PC-3 (cell line): Measurements from ENCODE around the gene MAP1S. TPM values are rescaled to one million over a fixed set of nuclear protein-coding genes. Genes with fewer than 3 reads are reported as not detected.

ENCODE experiments used
- ATAC-seq: fragments of 200-7000 bp; cut with Tn5 transposase; 2 replicates; pipeline ENCODE4 v1.9.1; 2020; ENCODE audit warnings: mild to moderate bottlenecking, moderate library complexity
- BruUV-seq: library from RNA; stranded (reverse); fragments of 400-500 nt; replicated peaks from 2 replicates; lab custom pipeline; 2021; lab: Mats Ljungman, UMichigan
- CTCF ChIA-PET: fragments of 300-600 bp; sonication (Branson Sonifier 250); formaldehyde crosslinking; loops from one replicate; lab custom pipeline; 2022; ENCODE audit warnings: antibody characterized with exemption; lab: Charles Lee
- POLR2A ChIA-PET: fragments of 300-600 bp; sonication (Branson Sonifier 250); formaldehyde crosslinking; loops from one replicate; lab custom pipeline; 2022; ENCODE audit warnings: antibody characterized with exemption; ENCODE audit not compliant: unreplicated experiment; lab: Charles Lee
- DNase-seq: peaks from one replicate; pipeline ENCODE4 v3.0.0-alpha.2; 2015
- H2AFZ ChIP-seq: fragments of 300-600 bp; sonication (generic); 2 replicates; pipeline ENCODE4 v1.6.0; 2016; ENCODE audit warnings: antibody characterized with exemption, low read length
- H3F3A ChIP-seq: fragments of 300-600 bp; sonication (generic); one replicate; pipeline ENCODE4 v1.6.0; 2017; ENCODE audit warnings: antibody characterized with exemption, low read length, control low read depth, mild to moderate bottlenecking; ENCODE audit not compliant: unreplicated experiment
- H3K27ac ChIP-seq: fragments of 300-600 bp; sonication (generic); 2 replicates; pipeline ENCODE4 v1.5.1; 2016; ENCODE audit warnings: mild to moderate bottlenecking, low read length
- H3K27me3 ChIP-seq: fragments of 300-600 bp; sonication (generic); 2 replicates; pipeline ENCODE4 v1.6.1; 2016; ENCODE audit warnings: low read length, mixed read lengths
- H3K36me3 ChIP-seq: fragments of 300-600 bp; sonication (generic); 2 replicates; pipeline ENCODE4 v1.6.1; 2016; ENCODE audit warnings: low read depth, mixed run types, low read length, mixed read lengths
- H3K4me1 ChIP-seq: fragments of 300-600 bp; sonication (generic); 2 replicates; pipeline ENCODE4 v1.5.1; 2016; ENCODE audit warnings: low read length; ENCODE audit not compliant: insufficient read depth
- H3K4me2 ChIP-seq: fragments of 300-600 bp; sonication (generic); 2 replicates; pipeline ENCODE4 v1.6.0; 2016; ENCODE audit warnings: low read length
- H3K4me3 ChIP-seq: fragments of 300-600 bp; sonication (generic); 2 replicates; pipeline ENCODE4 v1.5.1; 2016; ENCODE audit warnings: mild to moderate bottlenecking, low read length, mixed read lengths
- H3K79me2 ChIP-seq: fragments of 300-600 bp; sonication (generic); 2 replicates; pipeline ENCODE4 v1.6.1; 2017; ENCODE audit warnings: low read length, mixed read lengths
- H3K9ac ChIP-seq: fragments of 300-600 bp; sonication (generic); 2 replicates; pipeline ENCODE4 v1.6.0; 2016; ENCODE audit warnings: mild to moderate bottlenecking, low read length
- H3K9me2 ChIP-seq: fragments of 300-600 bp; sonication (generic); replicated peaks from 2 replicates; pipeline ENCODE4 v1.6.1; 2016; ENCODE audit warnings: mixed run types, low read length, mixed read lengths
- H3K9me3 ChIP-seq: fragments of 300-600 bp; sonication (generic); 2 replicates; pipeline ENCODE4 v1.6.1; 2016; ENCODE audit warnings: low read length, mixed read lengths
- H4K20me1 ChIP-seq: fragments of 300-600 bp; sonication (generic); 2 replicates; pipeline ENCODE4 v1.6.1; 2016; ENCODE audit warnings: low read length, mixed read lengths
- EZH2 ChIP-seq: fragments of 300-600 bp; sonication (generic); IDR thresholded peaks from one replicate; pipeline ENCODE4 v1.6.1; 2017; ENCODE audit warnings: antibody characterized with exemption, mild to moderate bottlenecking, low read length; ENCODE audit not compliant: unreplicated experiment
- EZH2phosphoT487 ChIP-seq: fragments of 300-600 bp; sonication (generic); IDR thresholded peaks from 2 replicates; pipeline ENCODE4 v1.6.1; 2018; ENCODE audit warnings: mild to moderate bottlenecking, antibody characterized with exemption, low read length, borderline replicate concordance
- intact Hi-C: fragments of 100-400 bp; cut with micrococcal nuclease; formaldehyde crosslinking; loops from 2 replicates; pipeline ENCODE4 v1.9.0; 2023
- total RNA-seq: library from RNA; depleted of rRNA; stranded (reverse); fragments of >200 nt; gene quantifications from 2 replicates; pipeline ENCODE4 v1.2.3, GENCODE V29; 2014
- TF ChIP-seq, protein P1 (sequence below): fragments of 300-600 bp; sonication (generic); conservative IDR thresholded peaks from 2 replicates; pipeline ENCODE4 v1.5.1; 2017; ENCODE audit warnings: antibody characterized with exemption, low read depth, mild to moderate bottlenecking, low read length

Gene MAP1S
- total RNA-seq, 1 experiment from 2014 or later = 25.4 TPM

DNA sequence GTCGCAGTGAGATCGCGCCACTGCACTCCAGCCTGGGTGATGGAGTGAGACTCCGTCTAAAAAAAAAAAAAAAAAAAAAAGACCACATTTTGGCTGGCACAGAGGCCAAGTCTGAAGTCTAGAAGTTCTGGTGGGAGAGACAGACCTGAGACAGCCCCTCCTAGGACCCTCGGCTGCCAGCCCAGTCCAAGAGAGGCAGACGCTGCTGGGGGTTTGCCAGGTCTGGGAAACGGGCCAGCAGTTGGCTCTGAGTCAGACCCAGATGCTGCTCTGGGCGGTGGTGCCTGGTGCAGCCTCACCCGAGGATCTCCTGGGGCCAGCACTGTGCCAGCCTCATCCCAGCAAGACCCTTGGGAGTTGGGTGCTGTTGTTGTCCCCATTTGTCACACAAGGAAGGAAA lies 37.8 kb downstream of the MAP1S start:
- Histone ChIP-seq H3K36me3 (no peaks in the 10 kb centered on the region), H3K4me1 (peaks cover 3% of the 10 kb centered on the region; the same call in 1 of the 2 replicates), H3K9me3 (no peaks in the 10 kb centered on the region), H3K9ac (no peak overlapping the region), H3F3A (no peaks in the 10 kb centered on the region), H3K4me2 (no peak overlapping the region), H2AFZ (no peak overlapping the region), H3K27me3 (no peaks in the 10 kb centered on the region), H3K4me3 (no peak overlapping the region), H3K27ac (no peak overlapping the region), H4K20me1 (no peaks in the 10 kb centered on the region), H3K79me2 (no peaks in the 10 kb centered on the region), H3K9me2 (no peaks in the 10 kb centered on the region)
- ATAC-seq (peak; percentile 82), DNase-seq (peak; percentile 79)
- TF ChIP-seq, protein P1, sequence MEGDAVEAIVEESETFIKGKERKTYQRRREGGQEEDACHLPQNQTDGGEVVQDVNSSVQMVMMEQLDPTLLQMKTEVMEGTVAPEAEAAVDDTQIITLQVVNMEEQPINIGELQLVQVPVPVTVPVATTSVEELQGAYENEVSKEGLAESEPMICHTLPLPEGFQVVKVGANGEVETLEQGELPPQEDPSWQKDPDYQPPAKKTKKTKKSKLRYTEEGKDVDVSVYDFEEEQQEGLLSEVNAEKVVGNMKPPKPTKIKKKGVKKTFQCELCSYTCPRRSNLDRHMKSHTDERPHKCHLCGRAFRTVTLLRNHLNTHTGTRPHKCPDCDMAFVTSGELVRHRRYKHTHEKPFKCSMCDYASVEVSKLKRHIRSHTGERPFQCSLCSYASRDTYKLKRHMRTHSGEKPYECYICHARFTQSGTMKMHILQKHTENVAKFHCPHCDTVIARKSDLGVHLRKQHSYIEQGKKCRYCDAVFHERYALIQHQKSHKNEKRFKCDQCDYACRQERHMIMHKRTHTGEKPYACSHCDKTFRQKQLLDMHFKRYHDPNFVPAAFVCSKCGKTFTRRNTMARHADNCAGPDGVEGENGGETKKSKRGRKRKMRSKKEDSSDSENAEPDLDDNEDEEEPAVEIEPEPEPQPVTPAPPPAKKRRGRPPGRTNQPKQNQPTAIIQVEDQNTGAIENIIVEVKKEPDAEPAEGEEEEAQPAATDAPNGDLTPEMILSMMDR = no peak
- TF ChIP-seq EZH2phosphoT487 (no peak), EZH2 (no peak)
- ChIA-PET POLR2A (no interaction called here), CTCF (no interaction called here)
- intact Hi-C loops = no loop called here
- no TSS peak for BruUV-seq

DNA sequence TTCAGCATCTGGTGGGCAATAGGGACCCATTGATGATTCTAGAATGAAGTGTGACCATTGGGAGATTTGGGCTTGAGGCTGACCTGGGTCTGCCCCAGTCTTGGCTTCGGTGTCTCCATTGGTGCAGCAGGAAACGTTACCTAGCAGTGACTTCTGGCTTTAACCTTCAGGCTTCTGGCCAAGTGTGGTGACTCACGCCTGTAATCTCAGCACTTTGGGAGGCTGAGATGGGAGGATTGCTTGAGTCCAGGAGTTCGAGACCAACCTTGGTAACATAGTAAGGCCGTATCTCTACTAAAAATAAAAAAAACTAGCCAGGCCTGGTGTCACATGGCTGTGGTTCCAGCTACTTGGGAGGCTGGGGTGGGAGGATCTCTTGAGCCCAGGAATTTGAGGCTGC lies 39.2 kb downstream of the MAP1S start:
- no peaks in the 10 kb centered on the region for H3K36me3 ChIP-seq
- intact Hi-C loops = no loop called here
- H3K9ac ChIP-seq = no peak overlapping the region
- H3K79me2 ChIP-seq = no peaks in the 10 kb centered on the region
- ChIA-PET POLR2A (no interaction called here), CTCF (no interaction called here)
- peaks cover 3% of the 10 kb centered on the region; the same call in 1 of the 2 replicates for H3K4me1 ChIP-seq
- H4K20me1 ChIP-seq = no peaks in the 10 kb centered on the region
- H3K9me3 ChIP-seq = no peaks in the 10 kb centered on the region
- ATAC-seq (no peak), DNase-seq (no peak)
- TF ChIP-seq, protein P1 = no peak
- no peak for TF ChIP-seq EZH2phosphoT487
- no peak for TF ChIP-seq EZH2
- no peaks in the 10 kb centered on the region for H3K27me3 ChIP-seq
- H3K9me2 ChIP-seq = no peaks in the 10 kb centered on the region
- H2AFZ ChIP-seq = no peak overlapping the region
- H3F3A ChIP-seq = no peaks in the 10 kb centered on the region
- no TSS peak for BruUV-seq
- H3K27ac ChIP-seq = no peak overlapping the region
- no peak overlapping the region for H3K4me3 ChIP-seq
- no peak overlapping the region for H3K4me2 ChIP-seq

DNA sequence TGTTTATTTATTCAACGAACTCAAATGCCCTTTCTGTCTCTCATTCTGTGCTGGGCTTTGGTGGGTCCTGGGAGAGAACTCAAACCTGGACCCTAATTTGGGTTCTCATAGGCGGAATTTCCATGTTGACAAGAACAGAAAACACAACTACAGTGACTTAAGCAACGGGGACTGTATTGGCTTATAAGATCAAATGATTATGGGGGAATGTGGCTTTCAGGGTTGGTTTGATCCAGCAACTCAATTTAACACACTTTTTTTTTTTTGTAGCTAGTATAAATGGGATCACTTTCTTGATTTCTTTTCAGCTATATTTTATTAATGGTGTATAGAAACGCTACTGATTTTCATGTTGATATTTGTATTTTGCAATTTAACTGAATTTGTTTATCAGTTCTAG lies 41.9 kb downstream of the MAP1S start:
- H3K79me2 ChIP-seq = no peaks in the 10 kb centered on the region
- no TSS peak for BruUV-seq
- H4K20me1 ChIP-seq = no peaks in the 10 kb centered on the region
- no peaks in the 10 kb centered on the region for H3K9me3 ChIP-seq
- ATAC-seq (no peak), DNase-seq (no peak)
- H3K36me3 ChIP-seq = no peaks in the 10 kb centered on the region
- H3K27ac ChIP-seq = no peak overlapping the region
- H3K9me2 ChIP-seq = no peaks in the 10 kb centered on the region
- H3K9ac ChIP-seq = no peak overlapping the region
- CTCF ChIA-PET = no interaction called here
- peaks cover 9% of the 10 kb centered on the region for H3K4me1 ChIP-seq
- no peak overlapping the region for H3K4me2 ChIP-seq
- TF ChIP-seq EZH2 (no peak), EZH2phosphoT487 (no peak)
- TF ChIP-seq, protein P1 = no peak
- H2AFZ ChIP-seq = no peak overlapping the region
- no peaks in the 10 kb centered on the region for H3F3A ChIP-seq
- H3K4me3 ChIP-seq = no peak overlapping the region
- POLR2A ChIA-PET = no interaction called here
- no peaks in the 10 kb centered on the region for H3K27me3 ChIP-seq
- intact Hi-C loops = no loop called here
